Osteoblast (primary cell): ENCODE measurements around the gene IKZF3. TPM values are rescaled to one million over a fixed set of nuclear protein-coding genes. Genes with fewer than 3 reads are reported as not detected.
A peak's percentile ranks its signal among the peaks of the same experiment; 100 is the strongest.

Source experiments
- DNase-seq: peaks from one replicate; pipeline ENCODE4 v3.0.0; 2011; ENCODE audit warnings: low spot score, mixed read lengths; ENCODE audit not compliant: insufficient read length; ENCODE audit errors: missing footprints
- H2AFZ ChIP-seq: 2 replicates; pipeline ENCODE4 v1.6.0; 2011; ENCODE audit warnings: mild to moderate bottlenecking, low read length
- H3K27ac ChIP-seq: 2 replicates; pipeline ENCODE4 v1.5.1; 2011; ENCODE audit warnings: mild to moderate bottlenecking, low read depth, low read length, moderate library complexity
- H3K27me3 ChIP-seq: 2 replicates; pipeline ENCODE4 v1.6.0; 2012; ENCODE audit warnings: mild to moderate bottlenecking, control low read depth, inconsistent platforms, low read length, moderate library complexity; ENCODE audit not compliant: insufficient read depth
- H3K36me3 ChIP-seq: 2 replicates; pipeline ENCODE4 v1.5.1; 2011; ENCODE audit warnings: mild to moderate bottlenecking, low read length, control low read depth, moderate library complexity; ENCODE audit not compliant: insufficient read depth
- H3K4me1 ChIP-seq: 2 replicates; pipeline ENCODE4 v1.5.1; 2011; ENCODE audit warnings: mild to moderate bottlenecking, low read length, control low read depth, moderate library complexity; ENCODE audit not compliant: insufficient read depth
- H3K4me2 ChIP-seq: 2 replicates; pipeline ENCODE4 v1.6.0; 2011; ENCODE audit warnings: mild to moderate bottlenecking, low read length; ENCODE audit not compliant: insufficient read depth
- H3K4me3 ChIP-seq: fragments of 200-600 bp; sonication (generic); 3 replicates; pipeline ENCODE4 v1.5.1; 2012; ENCODE audit warnings: mild to moderate bottlenecking, low read length, inconsistent platforms; ENCODE audit not compliant: insufficient read depth
- H3K79me2 ChIP-seq: 2 replicates; pipeline ENCODE4 v1.6.0; 2012; ENCODE audit warnings: mild to moderate bottlenecking, low read length, control low read depth, inconsistent platforms; ENCODE audit not compliant: insufficient read depth
- H3K9me3 ChIP-seq: 2 replicates; pipeline ENCODE4 v1.5.1; 2011; ENCODE audit warnings: low read depth, low read length, control low read depth
- H4K20me1 ChIP-seq: 2 replicates; pipeline ENCODE4 v1.6.0; 2012; ENCODE audit warnings: mild to moderate bottlenecking, low read length, control low read depth; ENCODE audit not compliant: insufficient read depth
- CTCF ChIP-seq: IDR thresholded peaks from 2 replicates; pipeline ENCODE4 v1.5.1; 2011; ENCODE audit warnings: mild to moderate bottlenecking, low read depth, low read length, moderate library complexity; ENCODE audit errors: extremely low read depth
- total RNA-seq: library from RNA; depleted of rRNA; stranded (reverse); fragments of >200 nt; gene quantifications from 2 replicates; pipeline ENCODE4 v1.2.3, GENCODE V29; 2012

Gene IKZF3
- total RNA-seq, 1 donor = not detected

- H3K36me3 ChIP-seq = no peaks in the 10 kb centered on the region
- peaks cover 19% of the 10 kb centered on the region for H3K27me3 ChIP-seq
- H3K79me2 ChIP-seq = no peaks in the 10 kb centered on the region
- H3K4me1 ChIP-seq = peaks cover 5% of the 10 kb centered on the region
- no peak for TF ChIP-seq CTCF
- no peak for DNase-seq
- H3K4me2 ChIP-seq = no peak overlapping the region
- no peak overlapping the region for H3K4me3 ChIP-seq
- no peaks in the 10 kb centered on the region for H4K20me1 ChIP-seq
- H3K27ac ChIP-seq = no peak overlapping the region
- H2AFZ ChIP-seq = no peak overlapping the region
- H3K9me3 ChIP-seq = no peaks in the 10 kb centered on the region
These were observed 104.9 kb downstream of the IKZF3 start for GRCh38 chr17:39759204-39759603.

GRCh38 chr17:39757931-39758873 is 105.9 kb downstream of the IKZF3 start:
- Histone ChIP-seq H3K4me3 (no peak overlapping the region), H3K79me2 (no peaks in the 10 kb centered on the region), H3K27me3 (peaks cover 18% of the 10 kb centered on the region), H3K9me3 (no peaks in the 10 kb centered on the region), H3K27ac (no peak overlapping the region), H3K4me1 (peaks cover 5% of the 10 kb centered on the region), H3K4me2 (no peak overlapping the region), H2AFZ (no peak overlapping the region), H4K20me1 (no peaks in the 10 kb centered on the region), H3K36me3 (no peaks in the 10 kb centered on the region)
- peak; percentile 71 for DNase-seq
- no peak for TF ChIP-seq CTCF

- H3K27me3 ChIP-seq = peaks cover 18% of the 10 kb centered on the region
- H3K36me3 ChIP-seq = no peaks in the 10 kb centered on the region
- H3K4me3 ChIP-seq = no peak overlapping the region
- no peak overlapping the region for H3K27ac ChIP-seq
- DNase-seq = no peak
- no peak for TF ChIP-seq CTCF
- H3K4me1 ChIP-seq = peaks cover 5% of the 10 kb centered on the region
- H2AFZ ChIP-seq = no peak overlapping the region
- H3K9me3 ChIP-seq = no peaks in the 10 kb centered on the region
- H4K20me1 ChIP-seq = no peaks in the 10 kb centered on the region
- H3K79me2 ChIP-seq = no peaks in the 10 kb centered on the region
- no peak overlapping the region for H3K4me2 ChIP-seq
These were observed 106.9 kb downstream of the IKZF3 start for GRCh38 chr17:39757176-39757662.

GRCh38 chr17:39756380-39757079 is 107.6 kb downstream of the IKZF3 start:
- Histone ChIP-seq H2AFZ (no peak overlapping the region), H3K36me3 (no peaks in the 10 kb centered on the region), H3K9me3 (no peaks in the 10 kb centered on the region), H3K4me3 (no peak overlapping the region), H3K27ac (no peak overlapping the region), H3K4me2 (no peak overlapping the region), H4K20me1 (no peaks in the 10 kb centered on the region), H3K4me1 (peaks cover 5% of the 10 kb centered on the region), H3K79me2 (no peaks in the 10 kb centered on the region), H3K27me3 (peaks cover 18% of the 10 kb centered on the region)
- peak; percentile 76 for DNase-seq
- no peak for TF ChIP-seq CTCF
